Keratinocyte (primary cell): Measurements from ENCODE around the gene THBS2. TPM values are rescaled to one million over a fixed set of nuclear protein-coding genes. Genes with fewer than 3 reads are reported as not detected.

ENCODE experiments used
- DNase-seq: peaks from one replicate; pipeline ENCODE4 v3.0.0-alpha.2; 2011; ENCODE audit warnings: low read depth, missing footprints, low spot score
- FAIRE-seq: peaks from 2 replicates; lab custom pipeline; 2011; peaks lifted over from hg19 to GRCh38; lab: Jason Lieb, UNC
- H2AFZ ChIP-seq: 2 replicates; pipeline ENCODE4 v1.6.0; 2012; ENCODE audit warnings: low read length, control low read depth, inconsistent platforms; ENCODE audit not compliant: control insufficient read depth
- H3K27ac ChIP-seq: 2 replicates; pipeline ENCODE4 v1.5.1; 2011; ENCODE audit warnings: low read length; ENCODE audit not compliant: control insufficient read depth, insufficient read depth
- H3K27me3 ChIP-seq: 3 replicates; pipeline ENCODE4 v1.6.0; 2011; ENCODE audit warnings: low read length; ENCODE audit not compliant: control insufficient read depth, insufficient read depth; ENCODE audit errors: extremely low read depth
- H3K36me3 ChIP-seq, 2 experiments: 2 replicates in 1 of 2; 3 replicates in 1 of 2; pipeline ENCODE4 v1.5.1; 2011; ENCODE audit warnings: low read length in 2 of 2, mild to moderate bottlenecking in 1 of 2; ENCODE audit not compliant: control insufficient read depth in 2 of 2, insufficient read depth in 2 of 2; ENCODE audit errors: extremely low read depth in 1 of 2
- H3K4me1 ChIP-seq: 3 replicates; pipeline ENCODE4 v1.5.1; 2011; ENCODE audit warnings: low read length; ENCODE audit not compliant: control insufficient read depth, insufficient read depth; ENCODE audit errors: extremely low read depth
- H3K4me2 ChIP-seq: 3 replicates; pipeline ENCODE4 v1.6.0; 2011; ENCODE audit warnings: low read depth, low read length; ENCODE audit not compliant: control insufficient read depth, insufficient read depth; ENCODE audit errors: extremely low read depth
- H3K4me3 ChIP-seq, 3 experiments: fragments of 200-600 bp in 1 of 3; sonication (generic) in 1 of 3; 2 replicates in 2 of 3; 3 replicates in 1 of 3; pipeline ENCODE4 v1.5.1; 2011 to 2016; ENCODE audit warnings: low read length in 3 of 3, mild to moderate bottlenecking in 3 of 3, control low read depth in 2 of 3, inconsistent platforms in 1 of 3, low read depth in 1 of 3, mixed read lengths in 1 of 3, mixed run types in 1 of 3, moderate library complexity in 1 of 3; ENCODE audit not compliant: control insufficient read depth in 2 of 3, insufficient read depth in 2 of 3; ENCODE audit errors: extremely low read depth in 1 of 3
- H3K79me2 ChIP-seq: 2 replicates; pipeline ENCODE4 v1.6.0; 2012; ENCODE audit warnings: low read length; ENCODE audit not compliant: control insufficient read depth, insufficient read depth
- H3K9ac ChIP-seq: 3 replicates; pipeline ENCODE4 v1.6.0; 2011; ENCODE audit warnings: low read length; ENCODE audit not compliant: control insufficient read depth, insufficient read depth; ENCODE audit errors: extremely low read depth
- H3K9me1 ChIP-seq: 3 replicates; pipeline ENCODE4 v1.6.0; 2011; ENCODE audit warnings: low read length; ENCODE audit not compliant: control insufficient read depth, insufficient read depth; ENCODE audit errors: extremely low read depth
- H3K9me3 ChIP-seq: 2 replicates; pipeline ENCODE4 v1.5.1; 2012; ENCODE audit warnings: low read depth, low read length; ENCODE audit not compliant: control insufficient read depth
- H4K20me1 ChIP-seq: 3 replicates; pipeline ENCODE4 v1.6.0; 2011; ENCODE audit warnings: low read length; ENCODE audit not compliant: control insufficient read depth, insufficient read depth; ENCODE audit errors: extremely low read depth
- CTCF ChIP-seq, 3 experiments: IDR thresholded peaks in 1 of 3; conservative IDR thresholded peaks in 1 of 3; optimal IDR thresholded peaks in 1 of 3; 2 replicates in 2 of 3; 3 replicates in 1 of 3; pipeline versions ENCODE3 to v1.5.1; 2011; ENCODE audit warnings: low read length in 3 of 3, mild to moderate bottlenecking in 3 of 3, moderate library complexity in 2 of 3, control low read depth in 1 of 3, inconsistent platforms in 1 of 3; ENCODE audit not compliant: insufficient read depth in 2 of 3; ENCODE audit errors: extremely low read depth in 1 of 3
- EZH2 ChIP-seq: IDR thresholded peaks from one replicate; pipeline ENCODE4 v1.6.1; 2012; ENCODE audit warnings: inconsistent platforms, mild to moderate bottlenecking, low read length, moderate library complexity
- dilution Hi-C: fragments of 300-500 bp; cut with MboI; formaldehyde crosslinking; loops from one replicate; pipeline ENCODE4 v1.7.0; 2020; ENCODE audit warnings: low sequenced_read_pairs; ENCODE audit not compliant: extremely low pct_ligation_motif_present
- polyA plus RNA-seq, 5 experiments: library from polyadenylated mRNA; depleted of rRNA in 3 of 5; stranded (reverse) in 3 of 5; stranded (forward) in 1 of 5; unstranded in 1 of 5; fragments of >200 nt; gene quantifications; 1 replicate in 1 of 5; 2 replicates in 3 of 5; 3 replicates in 1 of 5; pipeline versions ENCODE4 v1.2.1 to v1.2.3, GENCODE V29; 2011 to 2012; ENCODE audit warnings: missing spikeins in 2 of 5, low read depth in 1 of 5, low replicate concordance in 1 of 5

The THBS2 gene
- polyA plus RNA-seq, 1 donor (not counting 4 experiments of a cell fraction or from before 2014, with no cell fraction given): 533 TPM

- FAIRE-seq: no peak
- no peak overlapping the region for H3K27ac ChIP-seq
Observed at GRCh38 chr6:169169941-169170582, 83.6 kb downstream of the THBS2 start.

DNA sequence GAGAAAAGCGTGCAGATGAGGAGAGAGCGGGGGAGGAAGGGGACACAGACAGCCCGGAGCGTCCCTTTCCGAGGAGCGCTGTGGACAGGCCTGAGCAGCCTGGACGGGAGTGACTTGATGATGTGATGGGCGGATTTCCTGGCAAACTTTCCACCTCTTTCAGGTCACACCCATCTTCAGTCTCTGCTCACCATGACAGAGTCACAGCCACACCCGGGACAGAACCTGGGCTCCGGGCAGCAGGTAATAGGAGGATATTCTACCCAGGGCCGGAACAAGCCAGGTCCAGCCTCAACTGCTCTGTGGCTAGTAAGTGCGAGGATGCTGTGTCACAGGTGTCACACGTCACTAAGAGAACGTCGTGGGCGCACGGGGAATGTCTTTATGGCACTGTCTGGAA, 84.3 kb downstream of the THBS2 start:
- no peaks in the 10 kb centered on the region for H3K36me3 ChIP-seq
- no peak overlapping the region for H3K27ac ChIP-seq
- peak overlapping the region; percentile 43 for H3K4me2 ChIP-seq
- dilution Hi-C loops: no loop called here
- H2AFZ ChIP-seq: peak overlapping the region; percentile 55
- H3K27me3 ChIP-seq: no peaks in the 10 kb centered on the region
- DNase-seq (no peak), FAIRE-seq (no peak)
- no peaks in the 10 kb centered on the region for H3K9me1 ChIP-seq
- no peaks in the 10 kb centered on the region for H3K79me2 ChIP-seq
- peaks cover 31% of the 10 kb centered on the region for H3K4me1 ChIP-seq
- no peak overlapping the region for H3K9ac ChIP-seq
- H4K20me1 ChIP-seq: no peaks in the 10 kb centered on the region
- H3K4me3 ChIP-seq: no peak overlapping the region
- H3K9me3 ChIP-seq: no peaks in the 10 kb centered on the region
- TF ChIP-seq CTCF (optimal IDR thresholded peaks at IDR 0.05 in 1 of 3, IDR thresholded peaks at IDR 0.05 in 1 of 3, conservative IDR thresholded peaks at IDR 0.05 in 1 of 3; ENCODE audit: extremely low read depth in 1 of 3, insufficient read depth in 2 of 3, low read length in 3 of 3): no peak
- no peak for TF ChIP-seq EZH2

More at GRCh38 chr6:169169941-169170582, 83.6 kb downstream of the THBS2 start:
- dilution Hi-C loops: no loop called here
- Histone ChIP-seq H3K4me3 (no peak overlapping the region), H3K9me3 (no peaks in the 10 kb centered on the region), H3K9me1 (no peaks in the 10 kb centered on the region), H4K20me1 (no peaks in the 10 kb centered on the region), H3K36me3 (no peaks in the 10 kb centered on the region), H2AFZ (no peak overlapping the region), H3K4me2 (no peak overlapping the region), H3K9ac (no peak overlapping the region), H3K4me1 (peaks cover 33% of the 10 kb centered on the region), H3K27me3 (no peaks in the 10 kb centered on the region), H3K79me2 (no peaks in the 10 kb centered on the region)
- no peak for DNase-seq
- no peak for TF ChIP-seq EZH2
- TF ChIP-seq CTCF (optimal IDR thresholded peaks at IDR 0.05 in 1 of 3, IDR thresholded peaks at IDR 0.05 in 1 of 3, conservative IDR thresholded peaks at IDR 0.05 in 1 of 3; ENCODE audit: extremely low read depth in 1 of 3, insufficient read depth in 2 of 3, low read length in 3 of 3): no peak
